ENCODE measurements around the gene AIFM3. TPM values are rescaled to one million over a fixed set of nuclear protein-coding genes. Genes with fewer than 3 reads are reported as not detected.

The AIFM3 gene
- total and polyA plus RNA-seq, 2 donors = 0.57 to 3.3 TPM

GRCh38 chr22:21022955-21023614, 56.0 kb downstream of the AIFM3 start:
- no peak for DNase-seq (ENCODE audit: low read depth in 6 of 9, low spot score in 9 of 9)
- WGBS = 85% methylated on average over 13 of the region's 13 CpGs
- no peaks in the 10 kb centered on the region for H3K9me3 ChIP-seq (ENCODE audit: control insufficient read depth in 2 of 2, insufficient read depth in 1 of 2, low read length in 1 of 2)
- H3K36me3 ChIP-seq (ENCODE audit: control insufficient read depth in 2 of 2, insufficient read depth in 2 of 2, low read length in 1 of 2) = no peaks in the 10 kb centered on the region
- H3K4me1 ChIP-seq (ENCODE audit: control insufficient read depth in 2 of 2, insufficient read depth in 2 of 2, low read length in 2 of 2) = peaks cover 8 to 29% of the 10 kb centered on the region in 2 donors
- no peaks in the 10 kb centered on the region for H3K27me3 ChIP-seq (ENCODE audit: control insufficient read depth in 2 of 2, insufficient read depth in 1 of 2, low read length in 1 of 2)
- no peak overlapping the region for H3K27ac ChIP-seq (ENCODE audit: low read depth in 1 of 2, low read length in 1 of 2)
- no peak overlapping the region for H3K4me3 ChIP-seq (ENCODE audit: low read length in 2 of 2)

GRCh38 chr22:21025266-21025665, 58.2 kb downstream of the AIFM3 start:
- Histone ChIP-seq H3K4me3 (ENCODE audit: low read length in 2 of 2) (no peak overlapping the region), H3K9me3 (ENCODE audit: control insufficient read depth in 2 of 2, insufficient read depth in 1 of 2, low read length in 1 of 2) (no peaks in the 10 kb centered on the region), H3K36me3 (ENCODE audit: control insufficient read depth in 2 of 2, insufficient read depth in 2 of 2, low read length in 1 of 2) (no peaks in the 10 kb centered on the region), H3K27ac (ENCODE audit: low read depth in 1 of 2, low read length in 1 of 2) (peak overlapping the region; percentile 62 to 69), H3K27me3 (ENCODE audit: control insufficient read depth in 2 of 2, insufficient read depth in 1 of 2, low read length in 1 of 2) (peaks cover 0 to 6% of the 10 kb centered on the region in 2 donors), H3K4me1 (ENCODE audit: control insufficient read depth in 2 of 2, insufficient read depth in 2 of 2, low read length in 2 of 2) (peaks cover 8 to 29% of the 10 kb centered on the region in 2 donors)
- 41% methylated on average over 8 of the region's 8 CpGs for WGBS
- peak in 7 of 9 donors; percentile 29 to 84 (median 54) for DNase-seq (ENCODE audit: low read depth in 6 of 9, low spot score in 9 of 9)

GRCh38 chr22:21025763-21026755, 59.0 kb downstream of the AIFM3 start:
- Histone ChIP-seq H3K4me3 (ENCODE audit: low read length in 2 of 2) (no peak overlapping the region), H3K36me3 (ENCODE audit: control insufficient read depth in 2 of 2, insufficient read depth in 2 of 2, low read length in 1 of 2) (no peaks in the 10 kb centered on the region), H3K9me3 (ENCODE audit: control insufficient read depth in 2 of 2, insufficient read depth in 1 of 2, low read length in 1 of 2) (no peaks in the 10 kb centered on the region), H3K27ac (ENCODE audit: low read depth in 1 of 2, low read length in 1 of 2) (peak overlapping the region; percentile 46 to 69), H3K27me3 (ENCODE audit: control insufficient read depth in 2 of 2, insufficient read depth in 1 of 2, low read length in 1 of 2) (peaks cover 0 to 14% of the 10 kb centered on the region in 2 donors), H3K4me1 (ENCODE audit: control insufficient read depth in 2 of 2, insufficient read depth in 2 of 2, low read length in 2 of 2) (peaks cover 8 to 29% of the 10 kb centered on the region in 2 donors)
- WGBS = 96% methylated on average over 27 of the region's 27 CpGs
- DNase-seq (ENCODE audit: low read depth in 6 of 9, low spot score in 9 of 9) = no peak

GRCh38 chr22:21026783-21027692, 60.0 kb downstream of the AIFM3 start:
- no peak for DNase-seq (ENCODE audit: low read depth in 6 of 9, low spot score in 9 of 9)
- H3K9me3 ChIP-seq (ENCODE audit: control insufficient read depth in 2 of 2, insufficient read depth in 1 of 2, low read length in 1 of 2) = no peaks in the 10 kb centered on the region
- peaks cover 12 to 35% of the 10 kb centered on the region in 2 donors for H3K4me1 ChIP-seq (ENCODE audit: control insufficient read depth in 2 of 2, insufficient read depth in 2 of 2, low read length in 2 of 2)
- no peak overlapping the region for H3K27ac ChIP-seq (ENCODE audit: low read depth in 1 of 2, low read length in 1 of 2)
- H3K36me3 ChIP-seq (ENCODE audit: control insufficient read depth in 2 of 2, insufficient read depth in 2 of 2, low read length in 1 of 2) = no peaks in the 10 kb centered on the region
- 92% methylated on average over 14 of the region's 14 CpGs for WGBS
- H3K4me3 ChIP-seq (ENCODE audit: low read length in 2 of 2) = no peak overlapping the region
- peaks cover 0 to 23% of the 10 kb centered on the region in 2 donors for H3K27me3 ChIP-seq (ENCODE audit: control insufficient read depth in 2 of 2, insufficient read depth in 1 of 2, low read length in 1 of 2)

GRCh38 chr22:21028277-21029251, 61.5 kb downstream of the AIFM3 start:
- H3K27ac ChIP-seq (ENCODE audit: low read depth in 1 of 2, low read length in 1 of 2) = no peak overlapping the region
- H3K9me3 ChIP-seq (ENCODE audit: control insufficient read depth in 2 of 2, insufficient read depth in 1 of 2, low read length in 1 of 2) = no peaks in the 10 kb centered on the region
- WGBS = 93% methylated on average over 13 of the region's 13 CpGs
- H3K36me3 ChIP-seq (ENCODE audit: control insufficient read depth in 2 of 2, insufficient read depth in 2 of 2, low read length in 1 of 2) = no peaks in the 10 kb centered on the region
- peaks cover 14 to 41% of the 10 kb centered on the region in 2 donors for H3K4me1 ChIP-seq (ENCODE audit: control insufficient read depth in 2 of 2, insufficient read depth in 2 of 2, low read length in 2 of 2)
- H3K27me3 ChIP-seq (ENCODE audit: control insufficient read depth in 2 of 2, insufficient read depth in 1 of 2, low read length in 1 of 2) = peaks cover 0 to 39% of the 10 kb centered on the region in 2 donors
- no peak for DNase-seq (ENCODE audit: low read depth in 6 of 9, low spot score in 9 of 9)
- no peak overlapping the region for H3K4me3 ChIP-seq (ENCODE audit: low read length in 2 of 2)

GRCh38 chr22:21029486-21030025, 62.5 kb downstream of the AIFM3 start:
- Histone ChIP-seq H3K4me3 (ENCODE audit: low read length in 2 of 2) (no peak overlapping the region), H3K27me3 (ENCODE audit: control insufficient read depth in 2 of 2, insufficient read depth in 1 of 2, low read length in 1 of 2) (peaks cover 0 to 44% of the 10 kb centered on the region in 2 donors), H3K36me3 (ENCODE audit: control insufficient read depth in 2 of 2, insufficient read depth in 2 of 2, low read length in 1 of 2) (no peaks in the 10 kb centered on the region), H3K4me1 (ENCODE audit: control insufficient read depth in 2 of 2, insufficient read depth in 2 of 2, low read length in 2 of 2) (peaks cover 14 to 41% of the 10 kb centered on the region in 2 donors), H3K27ac (ENCODE audit: low read depth in 1 of 2, low read length in 1 of 2) (no peak overlapping the region), H3K9me3 (ENCODE audit: control insufficient read depth in 2 of 2, insufficient read depth in 1 of 2, low read length in 1 of 2) (no peaks in the 10 kb centered on the region)
- WGBS = 91% methylated on average over 12 of the region's 12 CpGs
- no peak for DNase-seq (ENCODE audit: low read depth in 6 of 9, low spot score in 9 of 9)

- H3K4me3 ChIP-seq (ENCODE audit: low read length in 2 of 2) = no peak overlapping the region
- 97% methylated on average over 15 of the region's 15 CpGs for WGBS
- peaks cover 0 to 46% of the 10 kb centered on the region in 2 donors for H3K27me3 ChIP-seq (ENCODE audit: control insufficient read depth in 2 of 2, insufficient read depth in 1 of 2, low read length in 1 of 2)
- H3K36me3 ChIP-seq (ENCODE audit: control insufficient read depth in 2 of 2, insufficient read depth in 2 of 2, low read length in 1 of 2) = no peaks in the 10 kb centered on the region
- peaks cover 14 to 39% of the 10 kb centered on the region in 2 donors for H3K4me1 ChIP-seq (ENCODE audit: control insufficient read depth in 2 of 2, insufficient read depth in 2 of 2, low read length in 2 of 2)
- DNase-seq (ENCODE audit: low read depth in 6 of 9, low spot score in 9 of 9) = no peak
- H3K27ac ChIP-seq (ENCODE audit: low read depth in 1 of 2, low read length in 1 of 2) = no peak overlapping the region
- H3K9me3 ChIP-seq (ENCODE audit: control insufficient read depth in 2 of 2, insufficient read depth in 1 of 2, low read length in 1 of 2) = no peaks in the 10 kb centered on the region
These were observed 63.0 kb downstream of the AIFM3 start for GRCh38 chr22:21030032-21030431.
